Dendritic cell treated with granulocyte-macrophage colony-stimulating factor and Interleukin-4, amounts not matched to agents 40 ng/mL and 50 ng/mL, for 4 days (primary cell): Measurements from ENCODE around the gene FGF2.
A peak's percentile ranks its signal among the peaks of the same experiment; 100 is the strongest.
"Not testable (repeated sequence)": the region's sequence is repeated elsewhere in the genome, so short reads cannot be mapped to it uniquely, and the experiment has no call there.

Experiments used
- H3K27ac Mint-ChIP-seq: one replicate; pipeline ENCODE4 v1.8.0; 2022; ENCODE audit warnings: mild to moderate bottlenecking, mixed read lengths
- H3K27me3 Mint-ChIP-seq: one replicate; pipeline ENCODE4 v1.8.0; 2022; ENCODE audit warnings: mild to moderate bottlenecking, mixed read lengths
- H3K36me3 Mint-ChIP-seq: one replicate; pipeline ENCODE4 v1.8.0; 2022; ENCODE audit warnings: low read depth, mixed read lengths
- H3K4me1 Mint-ChIP-seq: one replicate; pipeline ENCODE4 v1.8.0; 2022; ENCODE audit warnings: low read depth, mixed read lengths
- H3K4me3 Mint-ChIP-seq: one replicate; pipeline ENCODE4 v1.8.0; 2022; ENCODE audit warnings: mild to moderate bottlenecking, moderate library complexity, mixed read lengths
- H3K9me3 Mint-ChIP-seq: one replicate; pipeline ENCODE4 v1.8.0; 2022; ENCODE audit warnings: mixed read lengths
- intact Hi-C: fragments of 100-400 bp; cut with micrococcal nuclease; formaldehyde crosslinking; loops from one replicate; pipeline ENCODE4 v1.15.0; 2022

Gene FGF2

GRCh38 chr4:122823476-122823875, 3.2 kb upstream of the FGF2 start:
- no peaks in the 10 kb centered on the region for H3K36me3 Mint-ChIP-seq
- H3K9me3 Mint-ChIP-seq, result no peaks in the 10 kb centered on the region
- intact Hi-C loops, result no loop called here
- H3K27ac Mint-ChIP-seq, result no peak overlapping the region
- no peak overlapping the region for H3K4me3 Mint-ChIP-seq
- peaks cover 13% of the 10 kb centered on the region for H3K4me1 Mint-ChIP-seq
- peaks cover 64% of the 10 kb centered on the region for H3K27me3 Mint-ChIP-seq

- intact Hi-C loops, result no loop called here
- Mint-ChIP-seq H3K36me3 (no peaks in the 10 kb centered on the region), H3K27me3 (peaks cover 69% of the 10 kb centered on the region), H3K27ac (no peak overlapping the region), H3K9me3 (no peaks in the 10 kb centered on the region), H3K4me3 (no peak overlapping the region), H3K4me1 (peaks cover 13% of the 10 kb centered on the region)
These were observed 2.0 kb upstream of the FGF2 start for GRCh38 chr4:122824616-122825015.

GRCh38 chr4:122826079-122826527, 528 bp upstream of the FGF2 start:
- Mint-ChIP-seq H3K36me3 (no peaks in the 10 kb centered on the region), H3K4me3 (no peak overlapping the region), H3K27me3 (peaks cover 80% of the 10 kb centered on the region), H3K4me1 (peaks cover 13% of the 10 kb centered on the region), H3K27ac (no peak overlapping the region), H3K9me3 (no peaks in the 10 kb centered on the region)
- intact Hi-C loops, result no loop called here

DNA sequence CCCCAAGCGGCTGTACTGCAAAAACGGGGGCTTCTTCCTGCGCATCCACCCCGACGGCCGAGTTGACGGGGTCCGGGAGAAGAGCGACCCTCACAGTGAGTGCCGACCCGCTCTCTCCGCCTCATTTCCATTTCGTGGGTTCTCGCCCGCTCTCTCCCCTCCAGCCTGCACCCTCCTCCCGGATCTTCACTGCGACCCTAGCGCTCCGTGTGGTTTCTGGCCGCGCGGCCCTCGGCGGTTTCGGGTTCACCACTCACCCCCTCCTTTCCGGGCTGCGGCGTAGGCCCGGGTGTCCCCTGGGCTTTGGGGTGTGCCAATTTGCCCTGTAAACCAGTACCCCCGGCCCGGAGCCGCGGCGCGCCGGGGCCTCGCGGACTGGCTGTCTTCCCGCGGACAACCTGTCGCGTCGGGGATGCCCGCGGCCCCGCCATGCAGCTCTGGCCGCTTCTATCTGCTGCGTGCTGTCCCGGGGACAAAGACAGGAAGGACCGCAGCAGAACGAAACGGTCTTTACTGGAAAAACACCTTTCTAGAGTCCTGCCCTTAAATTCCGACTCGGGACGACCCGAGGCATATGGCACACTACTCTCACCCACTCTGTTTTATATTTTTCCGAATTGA, 737 bp downstream of the FGF2 start:
- Mint-ChIP-seq H3K9me3 (no peaks in the 10 kb centered on the region), H3K27me3 (peaks cover 77% of the 10 kb centered on the region), H3K4me3 (peak overlapping the region; percentile 71), H3K36me3 (no peaks in the 10 kb centered on the region), H3K27ac (no peak overlapping the region), H3K4me1 (peaks cover 13% of the 10 kb centered on the region)
- intact Hi-C loops, result no loop called here

DNA sequence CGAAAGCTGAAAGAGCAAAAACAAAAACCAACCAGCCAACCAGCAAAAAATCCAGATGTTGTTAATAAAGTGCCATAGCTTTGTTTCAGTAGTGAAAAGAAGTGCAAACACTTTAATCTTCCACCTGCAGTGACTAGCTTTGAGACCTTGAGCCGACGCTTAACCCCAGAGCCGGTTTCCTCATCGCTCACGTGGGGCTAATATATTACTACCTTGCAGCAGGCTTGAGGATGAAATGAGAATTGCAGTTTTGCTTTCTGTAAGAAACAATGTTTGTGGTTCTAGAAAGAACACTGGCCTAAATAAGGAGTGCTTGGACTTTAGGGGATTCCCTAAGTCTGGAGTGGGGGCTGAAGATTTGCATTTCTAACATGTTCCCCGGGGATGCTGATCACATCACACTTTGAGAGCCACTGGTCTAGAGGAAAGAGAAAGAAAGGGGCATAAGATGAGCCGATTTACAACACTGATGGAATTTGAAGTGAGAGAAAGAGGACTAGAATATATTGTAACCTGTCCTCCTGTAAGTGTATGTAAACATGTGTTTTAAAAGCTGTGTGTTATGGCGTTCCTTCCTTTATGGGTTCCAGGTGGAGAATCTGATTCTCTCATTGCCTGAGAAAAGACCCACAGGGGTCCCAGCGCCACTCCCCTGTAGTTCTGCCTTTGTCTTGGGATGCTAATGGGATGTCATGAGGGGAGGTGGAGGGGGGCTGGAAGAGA, 1.4 kb downstream of the FGF2 start:
- no peak overlapping the region for H3K27ac Mint-ChIP-seq
- H3K9me3 Mint-ChIP-seq, result no peaks in the 10 kb centered on the region
- intact Hi-C loops, result no loop called here
- H3K4me3 Mint-ChIP-seq, result peak overlapping the region; percentile 71
- peaks cover 77% of the 10 kb centered on the region for H3K27me3 Mint-ChIP-seq
- peaks cover 13% of the 10 kb centered on the region for H3K4me1 Mint-ChIP-seq
- no peaks in the 10 kb centered on the region for H3K36me3 Mint-ChIP-seq

- Mint-ChIP-seq H3K4me3 (no peak overlapping the region), H3K27me3 (peaks cover 58% of the 10 kb centered on the region), H3K9me3 (no peaks in the 10 kb centered on the region), H3K27ac (no peak overlapping the region), H3K4me1 (peaks cover 13% of the 10 kb centered on the region), H3K36me3 (no peaks in the 10 kb centered on the region)
- intact Hi-C loops, result no loop called here
These were observed 3.9 kb downstream of the FGF2 start for GRCh38 chr4:122830426-122831095.

DNA sequence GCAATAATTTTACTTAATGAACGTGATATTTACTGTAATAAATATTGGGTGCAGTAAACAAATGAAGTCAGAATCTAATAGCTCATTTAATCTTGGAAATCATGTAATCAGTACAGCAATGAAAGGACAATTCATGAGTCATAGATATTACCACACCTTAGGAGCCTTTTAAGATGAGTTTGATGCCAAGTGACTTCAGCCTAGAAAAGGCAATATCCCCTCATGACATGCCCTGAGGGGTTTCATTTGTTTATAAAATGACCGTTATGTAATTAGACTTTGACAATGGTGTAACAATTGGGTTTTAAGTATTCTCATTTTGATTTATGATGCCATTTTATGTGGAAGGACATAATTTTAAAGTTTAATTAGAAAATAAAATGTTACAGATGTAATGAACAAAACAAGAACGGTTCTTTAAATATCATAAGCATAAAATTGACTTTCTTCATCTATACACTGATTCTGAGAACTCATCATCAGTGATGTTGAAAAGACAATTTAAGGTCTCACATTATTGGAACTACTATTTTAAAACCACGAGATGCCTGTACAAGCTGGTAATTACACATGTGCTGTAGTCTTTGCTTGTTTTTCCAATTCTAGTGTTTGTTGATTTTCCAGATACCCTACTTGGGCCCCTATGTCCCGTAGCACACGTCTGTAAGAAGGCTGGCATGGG, 5.0 kb downstream of the FGF2 start:
- H3K36me3 Mint-ChIP-seq, result no peaks in the 10 kb centered on the region
- H3K4me3 Mint-ChIP-seq, result no peak overlapping the region
- H3K27ac Mint-ChIP-seq, result no peak overlapping the region
- no peaks in the 10 kb centered on the region for H3K9me3 Mint-ChIP-seq
- peaks cover 48% of the 10 kb centered on the region for H3K27me3 Mint-ChIP-seq
- intact Hi-C loops, result no loop called here
- H3K4me1 Mint-ChIP-seq, result peaks cover 13% of the 10 kb centered on the region

DNA sequence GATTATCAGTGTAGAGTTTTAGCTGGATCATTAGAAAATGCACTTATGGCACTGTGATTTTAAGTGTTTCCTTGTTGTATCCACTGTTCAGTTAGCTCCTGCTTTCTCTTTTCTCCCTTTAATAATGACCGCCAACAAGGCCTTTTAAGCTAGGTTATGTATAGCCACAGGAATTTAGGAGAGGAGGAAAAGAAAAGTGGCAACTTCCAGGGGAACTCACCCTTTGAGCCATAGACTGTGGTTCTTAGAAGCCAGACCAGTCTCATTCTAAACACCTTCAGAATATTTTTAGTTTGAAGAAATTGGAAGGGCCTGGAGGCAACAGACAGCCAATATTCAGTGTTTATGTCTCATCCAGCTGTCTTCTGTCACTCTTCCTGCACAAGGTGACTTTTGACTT, 6.1 kb downstream of the FGF2 start:
- peaks cover 42% of the 10 kb centered on the region for H3K27me3 Mint-ChIP-seq
- H3K9me3 Mint-ChIP-seq, result no peaks in the 10 kb centered on the region
- H3K27ac Mint-ChIP-seq, result no peak overlapping the region
- no peaks in the 10 kb centered on the region for H3K36me3 Mint-ChIP-seq
- H3K4me1 Mint-ChIP-seq, result peaks cover 6% of the 10 kb centered on the region
- no peak overlapping the region for H3K4me3 Mint-ChIP-seq
- intact Hi-C loops, result no loop called here

DNA sequence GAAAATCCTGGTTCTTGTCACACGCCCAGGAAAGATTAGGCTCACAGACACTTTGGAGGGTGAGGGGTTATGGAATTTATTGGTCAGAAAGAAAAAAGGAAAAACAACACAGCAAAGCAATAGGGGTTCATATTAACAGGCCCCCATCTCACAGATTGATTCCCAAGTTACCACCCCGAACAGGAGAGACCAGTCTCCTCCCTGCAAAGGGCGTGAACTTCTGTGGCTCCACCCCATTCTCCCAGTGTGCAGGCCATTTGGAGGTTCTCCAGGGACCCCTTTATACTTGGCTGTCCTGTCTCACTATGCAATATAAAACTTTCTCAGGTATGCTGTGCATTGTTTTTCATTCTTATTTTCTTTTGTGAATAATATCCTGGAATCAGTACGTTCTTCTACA, 7.4 kb downstream of the FGF2 start:
- Mint-ChIP-seq H3K4me1 (no peaks in the 10 kb centered on the region), H3K27me3 (peaks cover 29% of the 10 kb centered on the region), H3K4me3 (no peak overlapping the region), H3K36me3 (no peaks in the 10 kb centered on the region), H3K9me3 (no peaks in the 10 kb centered on the region), H3K27ac (no peak overlapping the region)
- intact Hi-C loops, result no loop called here

- H3K4me1 Mint-ChIP-seq, result no peaks in the 10 kb centered on the region
- H3K27me3 Mint-ChIP-seq, result peaks cover 12% of the 10 kb centered on the region
- H3K9me3 Mint-ChIP-seq, result no peaks in the 10 kb centered on the region
- no peak overlapping the region for H3K27ac Mint-ChIP-seq
- H3K36me3 Mint-ChIP-seq, result no peaks in the 10 kb centered on the region
- intact Hi-C loops, result no loop called here
- no peak overlapping the region for H3K4me3 Mint-ChIP-seq
These were observed 10.3 kb downstream of the FGF2 start for GRCh38 chr4:122836941-122837340.

GRCh38 chr4:122838034-122838433, 11.4 kb downstream of the FGF2 start:
- peaks cover 6% of the 10 kb centered on the region for H3K27me3 Mint-ChIP-seq
- H3K4me3 Mint-ChIP-seq, result no peak overlapping the region
- H3K27ac Mint-ChIP-seq, result no peak overlapping the region
- no peaks in the 10 kb centered on the region for H3K36me3 Mint-ChIP-seq
- no peaks in the 10 kb centered on the region for H3K9me3 Mint-ChIP-seq
- intact Hi-C loops, result no loop called here
- H3K4me1 Mint-ChIP-seq, result no peaks in the 10 kb centered on the region

GRCh38 chr4:122842392-122842791, 15.8 kb downstream of the FGF2 start:
- intact Hi-C loops, result no loop called here
- H3K36me3 Mint-ChIP-seq, result no peaks in the 10 kb centered on the region
- no peaks in the 10 kb centered on the region for H3K9me3 Mint-ChIP-seq
- H3K27me3 Mint-ChIP-seq, result peaks cover 3% of the 10 kb centered on the region
- H3K27ac Mint-ChIP-seq, result no peak overlapping the region
- no peak overlapping the region for H3K4me3 Mint-ChIP-seq
- no peaks in the 10 kb centered on the region for H3K4me1 Mint-ChIP-seq

DNA sequence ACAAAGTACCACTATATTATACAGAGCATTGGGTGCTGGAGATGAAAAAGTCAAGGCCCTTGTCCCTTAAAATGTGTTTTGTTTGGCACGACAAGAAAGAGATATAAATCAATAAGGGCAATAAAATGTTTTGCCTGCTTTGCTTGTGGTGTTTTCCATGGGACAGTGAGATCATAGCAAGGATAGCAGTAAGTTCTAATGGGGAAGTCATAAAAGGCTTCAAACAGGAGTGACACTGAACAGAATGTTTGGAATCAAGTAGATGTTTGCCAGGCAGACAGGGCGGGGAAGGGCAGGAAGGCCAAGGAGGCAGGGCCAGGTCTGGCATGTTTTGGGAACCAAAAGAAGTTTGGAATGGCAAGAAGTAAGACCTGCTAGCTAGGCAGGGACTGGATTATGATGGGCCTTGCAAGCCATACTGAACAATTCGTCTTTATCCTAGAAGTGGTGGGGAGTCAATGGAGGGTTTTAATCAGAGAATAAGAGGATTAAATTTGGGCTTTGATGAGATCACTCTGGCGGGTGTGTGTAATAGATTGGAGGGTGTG, 16.4 kb downstream of the FGF2 start:
- Mint-ChIP-seq H3K36me3 (no peaks in the 10 kb centered on the region), H3K27me3 (peaks cover 2% of the 10 kb centered on the region), H3K4me1 (no peaks in the 10 kb centered on the region), H3K9me3 (no peaks in the 10 kb centered on the region), H3K4me3 (no peak overlapping the region), H3K27ac (no peak overlapping the region)
- intact Hi-C loops, result no loop called here

- H3K4me3 Mint-ChIP-seq, H3K4me1 Mint-ChIP-seq, H3K27me3 Mint-ChIP-seq, H3K36me3 Mint-ChIP-seq, H3K9me3 Mint-ChIP-seq, H3K27ac Mint-ChIP-seq, intact Hi-C loops: not testable (repeated sequence)
These were observed 17.8 kb downstream of the FGF2 start for GRCh38 chr4:122844391-122844790.
